Measurements from ENCODE around the gene TSC22D4. TPM values are rescaled to one million over a fixed set of nuclear protein-coding genes. Genes with fewer than 3 reads are reported as not detected.

The TSC22D4 gene
- total and polyA plus RNA-seq, 9 of the 15 experiments (the other 6 are each of a cell fraction or from before 2014, with no cell fraction given) = 0.37 to 107 (median 28.7) TPM

DNA sequence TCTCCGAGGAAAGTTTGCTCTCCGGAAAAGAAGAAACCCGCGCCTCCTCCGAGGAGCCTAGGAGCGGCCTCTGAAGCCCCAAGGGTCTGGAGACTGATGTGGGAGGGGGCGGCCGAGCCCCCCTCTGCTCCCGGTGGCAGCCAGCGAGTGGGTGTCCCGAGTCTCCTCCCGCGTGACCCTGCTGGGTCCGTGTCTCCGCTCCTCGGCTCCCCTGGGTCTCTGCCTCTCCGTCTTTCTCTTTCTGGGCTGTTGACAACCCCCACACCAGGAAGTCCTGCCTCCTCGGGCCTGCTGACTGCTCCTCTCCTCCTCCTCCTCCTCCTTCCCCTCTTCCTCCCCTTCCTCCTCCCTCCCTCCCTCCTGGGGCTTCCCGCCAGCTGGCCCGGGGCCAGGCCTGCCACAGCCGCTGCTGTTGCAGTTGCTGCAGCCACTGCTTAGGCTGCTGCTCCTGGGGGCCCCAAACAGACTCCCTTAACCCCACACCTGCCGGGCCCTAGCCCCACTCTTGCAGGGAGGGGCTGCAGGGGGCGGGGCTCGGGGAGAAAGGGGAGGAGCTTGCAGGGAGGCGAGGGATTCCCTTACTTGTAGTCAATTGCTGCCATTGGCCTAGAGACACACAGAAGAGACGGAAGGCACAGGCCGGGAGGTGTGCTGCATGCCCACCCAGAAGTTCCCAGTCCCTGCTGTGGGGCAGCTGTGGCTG lies at the start of gene TSC22D4 (continued):
- TF ChIP-seq ZNF134 (CRISPR knock-in tag; conservative IDR thresholded peaks at IDR 0.05) (peak; percentile 90), ZNF253 (CRISPR knock-in tag; conservative IDR thresholded peaks at IDR 0.05) (no peak), ZNF696 (CRISPR knock-in tag; conservative IDR thresholded peaks at IDR 0.05) (no peak), ZNF133 (CRISPR knock-in tag; IDR thresholded peaks at IDR 0.05) (no peak), THRA (IDR thresholded peaks at IDR 0.05) (no peak), ZNF143 (CRISPR knock-in tag; IDR thresholded peaks at IDR 0.05) (no peak), HSF4 (CRISPR knock-in tag; IDR thresholded peaks at IDR 0.05; ENCODE audit: borderline replicate concordance) (no peak), SRSF1 (IDR thresholded peaks at IDR 0.05; ENCODE audit: low read depth, low read length) (no peak), ZBTB34 (CRISPR knock-in tag; IDR thresholded peaks at IDR 0.05) (no peak), ARHGAP35 (IDR thresholded peaks at IDR 0.05; ENCODE audit: partially characterized antibody) (no peak), CHD1 (IDR thresholded peaks at IDR 0.05; ENCODE audit: low read length) (no peak), GTF2E2 (tag; IDR thresholded peaks at IDR 0.05) (no peak), GABPA (tag; conservative IDR thresholded peaks at IDR 0.05; ENCODE audit: low read depth) (peak; percentile 86), HNRNPL (IDR thresholded peaks at IDR 0.05; ENCODE audit: low read depth, low read length) (no peak), NONO (IDR thresholded peaks at IDR 0.05; ENCODE audit: low read depth in 2 of 2, low read length in 1 of 2) (peak in 1 of 2 experiments; percentile 96; a peak in 2 of 4 replicates)
- TF ChIP-seq, protein P1, sequence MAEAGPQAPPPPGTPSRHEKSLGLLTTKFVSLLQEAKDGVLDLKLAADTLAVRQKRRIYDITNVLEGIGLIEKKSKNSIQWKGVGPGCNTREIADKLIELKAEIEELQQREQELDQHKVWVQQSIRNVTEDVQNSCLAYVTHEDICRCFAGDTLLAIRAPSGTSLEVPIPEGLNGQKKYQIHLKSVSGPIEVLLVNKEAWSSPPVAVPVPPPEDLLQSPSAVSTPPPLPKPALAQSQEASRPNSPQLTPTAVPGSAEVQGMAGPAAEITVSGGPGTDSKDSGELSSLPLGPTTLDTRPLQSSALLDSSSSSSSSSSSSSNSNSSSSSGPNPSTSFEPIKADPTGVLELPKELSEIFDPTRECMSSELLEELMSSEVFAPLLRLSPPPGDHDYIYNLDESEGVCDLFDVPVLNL (CRISPR knock-in tag; IDR thresholded peaks at IDR 0.05; ENCODE audit: low read depth) = 0 out of 2 replicates have a peak, but pooled peaks have one; percentile 54

Data from K562 (cell line).